Stimulated activated CD4-positive, alpha-beta T cell treated with anti-CD3 and anti-CD28 coated beads, Interleukin-15, amount 100 ng/mL, for 1 hour (primary cell): Measurements from ENCODE around the gene SPOCD1.

Source experiments
- DNase-seq, 2 donors: peaks; one replicate each; pipeline ENCODE4 v3.0.0-alpha.2; 2020; ENCODE audit warnings: low read depth in 1 of 2, low spot score in 1 of 2

The SPOCD1 gene

GRCh38 chr1:31801458-31801857, 14.4 kb downstream of the SPOCD1 start:
- DNase-seq: no peak

GRCh38 chr1:31800674-31800967, 15.2 kb downstream of the SPOCD1 start:
- DNase-seq: no peak

- no peak for DNase-seq
Observed at GRCh38 chr1:31799895-31800673, 15.7 kb downstream of the SPOCD1 start.

GRCh38 chr1:31799196-31799894, 16.5 kb downstream of the SPOCD1 start:
- no peak for DNase-seq

GRCh38 chr1:31798433-31799195, 17.2 kb downstream of the SPOCD1 start:
- no peak for DNase-seq

GRCh38 chr1:31798086-31798432, 17.8 kb downstream of the SPOCD1 start:
- no peak for DNase-seq

- DNase-seq: no peak
Observed at GRCh38 chr1:31797216-31797615, 18.6 kb downstream of the SPOCD1 start.

GRCh38 chr1:31796707-31797106, 19.1 kb downstream of the SPOCD1 start:
- DNase-seq: no peak

- no peak for DNase-seq
Observed at GRCh38 chr1:31795801-31796621, 19.8 kb downstream of the SPOCD1 start.

GRCh38 chr1:31795096-31795675, 20.6 kb downstream of the SPOCD1 start:
- DNase-seq: no peak

- DNase-seq: no peak
Observed at GRCh38 chr1:31793586-31794285, 22.1 kb downstream of the SPOCD1 start.

- no peak for DNase-seq
Observed at GRCh38 chr1:31793086-31793485, 22.7 kb downstream of the SPOCD1 start.

- DNase-seq: no peak
Observed at GRCh38 chr1:31792541-31792940, 23.3 kb downstream of the SPOCD1 start.

- no peak for DNase-seq
Observed at GRCh38 chr1:31792116-31792515, 23.7 kb downstream of the SPOCD1 start.

- DNase-seq: no peak
Observed at GRCh38 chr1:31791131-31791858, 24.5 kb downstream of the SPOCD1 start.

GRCh38 chr1:31790641-31791091, 25.2 kb downstream of the SPOCD1 start:
- DNase-seq: no peak

- DNase-seq: no peak
Observed at GRCh38 chr1:31790140-31790539, 25.7 kb downstream of the SPOCD1 start.

GRCh38 chr1:31789259-31790065, 26.4 kb downstream of the SPOCD1 start:
- peak; percentile 91 to 98 for DNase-seq

GRCh38 chr1:31788825-31789256, 27.0 kb downstream of the SPOCD1 start:
- no peak for DNase-seq
